Measurements from ENCODE around the gene ACOXL. TPM values are rescaled to one million over a fixed set of nuclear protein-coding genes. Genes with fewer than 3 reads are reported as not detected.
A peak's percentile ranks its signal among the peaks of the same experiment; 100 is the strongest.

The ACOXL gene
- total and polyA plus RNA-seq, 10 of the 15 experiments (the other 5 are each of a cell fraction or from before 2014, with no cell fraction given): 0.05 to 1.3 (median 0.71) TPM

DNA sequence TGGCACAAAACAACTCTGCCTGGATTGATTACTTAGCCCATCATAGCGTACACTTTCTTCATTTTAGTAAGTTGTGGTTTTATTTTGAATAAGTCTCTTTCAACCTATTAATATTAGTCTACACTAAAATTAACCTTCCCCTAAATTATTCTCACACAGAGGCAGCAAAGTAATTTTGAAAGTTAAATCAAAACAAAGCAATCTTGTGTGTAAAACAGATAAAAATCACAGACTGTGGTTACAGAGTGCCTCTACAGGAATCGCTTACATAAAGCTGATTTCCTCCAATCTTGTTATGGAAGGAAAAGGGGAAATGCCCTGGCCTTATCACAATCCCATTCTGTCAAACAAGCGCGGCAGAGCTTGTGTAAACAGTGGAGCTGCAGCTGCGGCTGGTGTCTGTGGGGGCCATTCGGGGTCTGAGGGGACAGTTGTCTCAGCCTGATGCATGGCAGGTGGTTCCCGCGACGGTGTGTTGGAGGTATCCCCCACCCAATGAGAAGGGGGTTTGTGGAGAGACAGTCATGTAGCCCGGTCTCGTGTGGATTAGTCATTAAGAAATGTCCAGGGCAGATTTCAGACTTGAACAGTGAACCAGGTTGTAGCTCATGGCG lies 430.5 kb downstream of the ACOXL start (continued):
- TF ChIP-seq CBFB (IDR thresholded peaks at IDR 0.05; ENCODE audit: low read depth) (no peak), CREB1 (IDR thresholded peaks at IDR 0.05; ENCODE audit: low read depth) (no peak), FOXK2 (IDR thresholded peaks at IDR 0.05) (no peak), ZNF207 (IDR thresholded peaks at IDR 0.05; ENCODE audit: borderline replicate concordance) (no peak), SMC3 (IDR thresholded peaks at IDR 0.05; ENCODE audit: borderline replicate concordance, low read length) (no peak), HDAC2 (IDR thresholded peaks at IDR 0.05) (no peak), NFXL1 (IDR thresholded peaks at IDR 0.05; ENCODE audit: borderline replicate concordance) (no peak), YBX1 (IDR thresholded peaks at IDR 0.05) (no peak), RAD51 (IDR thresholded peaks at IDR 0.05) (no peak), MEF2A (IDR thresholded peaks at IDR 0.05; ENCODE audit: insufficient read depth, low read depth, low read length) (peak; percentile 74), NRF1 (conservative IDR thresholded peaks at IDR 0.05; ENCODE audit: low read depth, low read length) (no peak), NFIC (IDR thresholded peaks at IDR 0.05; ENCODE audit: low read depth, low read length) (peak; percentile 43; the same call in 1 of the 2 replicates), RELA (IDR thresholded peaks at IDR 0.05; ENCODE audit: borderline replicate concordance, partially characterized antibody) (no peak), DPF2 (IDR thresholded peaks at IDR 0.05) (no peak), SMAD5 (IDR thresholded peaks at IDR 0.05; ENCODE audit: low read depth) (no peak), STAT1 (conservative IDR thresholded peaks at IDR 0.05) (no peak), ZNF622 (IDR thresholded peaks at IDR 0.05) (no peak), BMI1 (IDR thresholded peaks at IDR 0.05; ENCODE audit: borderline replicate concordance) (no peak), NBN (IDR thresholded peaks at IDR 0.05) (no peak), POLR2A (IDR thresholded peaks at IDR 0.05; ENCODE audit: low read depth, low read length) (no peak)
- TF ChIP-seq, protein P1, sequence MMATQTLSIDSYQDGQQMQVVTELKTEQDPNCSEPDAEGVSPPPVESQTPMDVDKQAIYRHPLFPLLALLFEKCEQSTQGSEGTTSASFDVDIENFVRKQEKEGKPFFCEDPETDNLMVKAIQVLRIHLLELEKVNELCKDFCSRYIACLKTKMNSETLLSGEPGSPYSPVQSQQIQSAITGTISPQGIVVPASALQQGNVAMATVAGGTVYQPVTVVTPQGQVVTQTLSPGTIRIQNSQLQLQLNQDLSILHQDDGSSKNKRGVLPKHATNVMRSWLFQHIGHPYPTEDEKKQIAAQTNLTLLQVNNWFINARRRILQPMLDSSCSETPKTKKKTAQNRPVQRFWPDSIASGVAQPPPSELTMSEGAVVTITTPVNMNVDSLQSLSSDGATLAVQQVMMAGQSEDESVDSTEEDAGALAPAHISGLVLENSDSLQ (IDR thresholded peaks at IDR 0.05): no peak
- TF ChIP-seq, protein P2, sequence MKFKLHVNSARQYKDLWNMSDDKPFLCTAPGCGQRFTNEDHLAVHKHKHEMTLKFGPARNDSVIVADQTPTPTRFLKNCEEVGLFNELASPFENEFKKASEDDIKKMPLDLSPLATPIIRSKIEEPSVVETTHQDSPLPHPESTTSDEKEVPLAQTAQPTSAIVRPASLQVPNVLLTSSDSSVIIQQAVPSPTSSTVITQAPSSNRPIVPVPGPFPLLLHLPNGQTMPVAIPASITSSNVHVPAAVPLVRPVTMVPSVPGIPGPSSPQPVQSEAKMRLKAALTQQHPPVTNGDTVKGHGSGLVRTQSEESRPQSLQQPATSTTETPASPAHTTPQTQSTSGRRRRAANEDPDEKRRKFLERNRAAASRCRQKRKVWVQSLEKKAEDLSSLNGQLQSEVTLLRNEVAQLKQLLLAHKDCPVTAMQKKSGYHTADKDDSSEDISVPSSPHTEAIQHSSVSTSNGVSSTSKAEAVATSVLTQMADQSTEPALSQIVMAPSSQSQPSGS (IDR thresholded peaks at IDR 0.05; ENCODE audit: low read length): peak; percentile 63; the same call in 1 of the 2 replicates
- TF ChIP-seq, protein P3, sequence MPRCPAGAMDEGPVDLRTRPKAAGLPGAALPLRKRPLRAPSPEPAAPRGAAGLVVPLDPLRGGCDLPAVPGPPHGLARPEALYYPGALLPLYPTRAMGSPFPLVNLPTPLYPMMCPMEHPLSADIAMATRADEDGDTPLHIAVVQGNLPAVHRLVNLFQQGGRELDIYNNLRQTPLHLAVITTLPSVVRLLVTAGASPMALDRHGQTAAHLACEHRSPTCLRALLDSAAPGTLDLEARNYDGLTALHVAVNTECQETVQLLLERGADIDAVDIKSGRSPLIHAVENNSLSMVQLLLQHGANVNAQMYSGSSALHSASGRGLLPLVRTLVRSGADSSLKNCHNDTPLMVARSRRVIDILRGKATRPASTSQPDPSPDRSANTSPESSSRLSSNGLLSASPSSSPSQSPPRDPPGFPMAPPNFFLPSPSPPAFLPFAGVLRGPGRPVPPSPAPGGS (IDR thresholded peaks at IDR 0.05; ENCODE audit: borderline replicate concordance, insufficient read depth, low read depth, low read length, poor library complexity, severe bottlenecking): no peak
- TF ChIP-seq, protein P4, sequence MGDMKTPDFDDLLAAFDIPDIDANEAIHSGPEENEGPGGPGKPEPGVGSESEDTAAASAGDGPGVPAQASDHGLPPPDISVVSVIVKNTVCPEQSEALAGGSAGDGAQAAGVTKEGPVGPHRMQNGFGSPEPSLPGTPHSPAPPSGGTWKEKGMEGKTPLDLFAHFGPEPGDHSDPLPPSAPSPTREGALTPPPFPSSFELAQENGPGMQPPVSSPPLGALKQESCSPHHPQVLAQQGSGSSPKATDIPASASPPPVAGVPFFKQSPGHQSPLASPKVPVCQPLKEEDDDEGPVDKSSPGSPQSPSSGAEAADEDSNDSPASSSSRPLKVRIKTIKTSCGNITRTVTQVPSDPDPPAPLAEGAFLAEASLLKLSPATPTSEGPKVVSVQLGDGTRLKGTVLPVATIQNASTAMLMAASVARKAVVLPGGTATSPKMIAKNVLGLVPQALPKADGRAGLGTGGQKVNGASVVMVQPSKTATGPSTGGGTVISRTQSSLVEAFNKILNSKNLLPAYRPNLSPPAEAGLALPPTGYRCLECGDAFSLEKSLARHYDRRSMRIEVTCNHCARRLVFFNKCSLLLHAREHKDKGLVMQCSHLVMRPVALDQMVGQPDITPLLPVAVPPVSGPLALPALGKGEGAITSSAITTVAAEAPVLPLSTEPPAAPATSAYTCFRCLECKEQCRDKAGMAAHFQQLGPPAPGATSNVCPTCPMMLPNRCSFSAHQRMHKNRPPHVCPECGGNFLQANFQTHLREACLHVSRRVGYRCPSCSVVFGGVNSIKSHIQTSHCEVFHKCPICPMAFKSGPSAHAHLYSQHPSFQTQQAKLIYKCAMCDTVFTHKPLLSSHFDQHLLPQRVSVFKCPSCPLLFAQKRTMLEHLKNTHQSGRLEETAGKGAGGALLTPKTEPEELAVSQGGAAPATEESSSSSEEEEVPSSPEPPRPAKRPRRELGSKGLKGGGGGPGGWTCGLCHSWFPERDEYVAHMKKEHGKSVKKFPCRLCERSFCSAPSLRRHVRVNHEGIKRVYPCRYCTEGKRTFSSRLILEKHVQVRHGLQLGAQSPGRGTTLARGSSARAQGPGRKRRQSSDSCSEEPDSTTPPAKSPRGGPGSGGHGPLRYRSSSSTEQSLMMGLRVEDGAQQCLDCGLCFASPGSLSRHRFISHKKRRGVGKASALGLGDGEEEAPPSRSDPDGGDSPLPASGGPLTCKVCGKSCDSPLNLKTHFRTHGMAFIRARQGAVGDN (IDR thresholded peaks at IDR 0.05): no peak
- TF ChIP-seq, protein P5, sequence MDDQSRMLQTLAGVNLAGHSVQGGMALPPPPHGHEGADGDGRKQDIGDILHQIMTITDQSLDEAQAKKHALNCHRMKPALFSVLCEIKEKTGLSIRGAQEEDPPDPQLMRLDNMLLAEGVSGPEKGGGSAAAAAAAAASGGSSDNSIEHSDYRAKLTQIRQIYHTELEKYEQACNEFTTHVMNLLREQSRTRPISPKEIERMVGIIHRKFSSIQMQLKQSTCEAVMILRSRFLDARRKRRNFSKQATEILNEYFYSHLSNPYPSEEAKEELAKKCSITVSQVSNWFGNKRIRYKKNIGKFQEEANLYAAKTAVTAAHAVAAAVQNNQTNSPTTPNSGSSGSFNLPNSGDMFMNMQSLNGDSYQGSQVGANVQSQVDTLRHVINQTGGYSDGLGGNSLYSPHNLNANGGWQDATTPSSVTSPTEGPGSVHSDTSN (IDR thresholded peaks at IDR 0.05; ENCODE audit: insufficient replicate concordance, low read depth, low read length): no peak

Data from GM12878 (cell line).